ENCODE data around the gene LRRC25.

GRCh38 chr19:18384775-18385174 lies 12.6 kb downstream of the LRRC25 start:
- no peak for TF ChIP-seq CTCF (IDR thresholded peaks at IDR 0.05)
- TF ChIP-seq POLR2AphosphoS5 (IDR thresholded peaks at IDR 0.05), result peak in 1 of 3 donors; percentile 24
- no peak for TF ChIP-seq POLR2A (IDR thresholded peaks at IDR 0.05)
- no peak for TF ChIP-seq EP300 (IDR thresholded peaks at IDR 0.05)
